ENCODE measurements around the gene NAPSA. TPM values are rescaled to one million over a fixed set of nuclear protein-coding genes. Genes with fewer than 3 reads are reported as not detected.

Gene NAPSA
- total and polyA plus RNA-seq, 10 of the 15 experiments (the other 5 are each of a cell fraction or from before 2014, with no cell fraction given), result 6.7 to 45.4 (median 17.1) TPM

GRCh38 chr19:50399368-50399745 lies 33.9 kb upstream of the NAPSA start:
- DNase-seq (ENCODE audit: low read depth, low spot score) (no peak), FAIRE-seq (no peak), ATAC-seq (no peak)
- 99% methylated on average over 10 of the region's 10 CpGs for WGBS (ENCODE audit: insufficient coverage, insufficient replicate concordance, low lambda C conversion rate, missing lambda C conversion rate)
- no peak overlapping the region for H3K9ac ChIP-seq (ENCODE audit: control insufficient read depth, insufficient read depth, low read length)
- no peaks in the 10 kb centered on the region for H3K27me3 ChIP-seq (replicated peaks in 1 of 2; ENCODE audit: control insufficient read depth in 2 of 2, insufficient read depth in 2 of 2, low read length in 1 of 2)
- in situ Hi-C loops (cut with MboI), result no loop called here
- no peaks in the 10 kb centered on the region; the same call in 1 of the 2 replicates for H3K79me2 ChIP-seq (ENCODE audit: control insufficient read depth, insufficient read depth, low read length)
- intact Hi-C loops (cut with micrococcal nuclease; ENCODE audit: unreplicated experiment), result no loop called here
- ChIA-PET POLR2A (interaction anchor here (0.6 kb wide), 1 partner anchor 410 kb away, joined by 3 read pairs; no protein-coding TSS in a partner anchor), SMC1A (ENCODE audit: uncharacterized antibody, unreplicated experiment) (interaction anchor here (0.9 kb wide), 1 partner anchor 30 kb away, joined by 3 read pairs; no protein-coding TSS in a partner anchor), CTCF (no interaction called here), RAD21 (ENCODE audit: unreplicated experiment) (interaction anchor here (0.9 kb wide), 1 partner anchor 14 kb away, joined by 5 read pairs; no protein-coding TSS in a partner anchor)
- no peak for TF ChIP-seq NFYA (IDR thresholded peaks at IDR 0.05; ENCODE audit: borderline replicate concordance, low read depth, low read length)
- TF ChIP-seq ZNF274 (IDR thresholded peaks at IDR 0.05; ENCODE audit: insufficient read depth, insufficient read length), result no peak
- no peak for TF ChIP-seq LARP7 (IDR thresholded peaks at IDR 0.05)
- TF ChIP-seq SMAD5 (IDR thresholded peaks at IDR 0.05; ENCODE audit: low read depth), result no peak
- TF ChIP-seq IRF3 (IDR thresholded peaks at IDR 0.05), result no peak
- TF ChIP-seq YY1 (IDR thresholded peaks at IDR 0.05; ENCODE audit: low read depth, low read length), result no peak
- TF ChIP-seq KAT2A (conservative IDR thresholded peaks at IDR 0.05; ENCODE audit: control insufficient read depth, low read depth, low read length), result no peak
- TF ChIP-seq MXI1 (IDR thresholded peaks at IDR 0.05; ENCODE audit: low read depth, low read length), result no peak
- TF ChIP-seq SPI1 (IDR thresholded peaks at IDR 0.05; ENCODE audit: borderline replicate concordance, insufficient read depth, low read depth, low read length), result no peak
- TF ChIP-seq RELA (IDR thresholded peaks at IDR 0.05; ENCODE audit: borderline replicate concordance, partially characterized antibody), result no peak
- no peak for TF ChIP-seq REST (IDR thresholded peaks at IDR 0.05; ENCODE audit: low read depth, low read length)
- no peak for TF ChIP-seq EED (IDR thresholded peaks at IDR 0.05; ENCODE audit: low read depth)
- no peak for TF ChIP-seq ELK1 (IDR thresholded peaks at IDR 0.05; ENCODE audit: low read depth, low read length)
- no peak for TF ChIP-seq NFIC (IDR thresholded peaks at IDR 0.05; ENCODE audit: low read depth, low read length)
- no peak for TF ChIP-seq STAT3 (IDR thresholded peaks at IDR 0.05; ENCODE audit: low read depth, low read length)
- TF ChIP-seq EZH2 (IDR thresholded peaks at IDR 0.05; ENCODE audit: borderline replicate concordance, control insufficient read depth, low read depth, low read length), result no peak
- no peak for TF ChIP-seq POLR2AphosphoS2 (IDR thresholded peaks at IDR 0.05; ENCODE audit: low read depth, low read length)
- TF ChIP-seq SMC3 (IDR thresholded peaks at IDR 0.05; ENCODE audit: borderline replicate concordance, low read length), result no peak
- no peak for TF ChIP-seq JUNB (IDR thresholded peaks at IDR 0.05)
- H4K20me1 ChIP-seq (ENCODE audit: control insufficient read depth, insufficient read depth), result no peaks in the 10 kb centered on the region
- H3K36me3 ChIP-seq (ENCODE audit: control insufficient read depth in 2 of 2, insufficient read depth in 2 of 2, low read length in 1 of 2), result peaks cover 0 to 34% of the 10 kb centered on the region in 2 experiments; a peak in 2 of 4 replicates
- no peak overlapping the region for H3K4me3 ChIP-seq
- BruUV-seq (replicated peaks), result no TSS peak
- H3K4me2 ChIP-seq (ENCODE audit: control insufficient read depth, insufficient read depth), result no peak overlapping the region
- no peak overlapping the region for H2AFZ ChIP-seq (ENCODE audit: control insufficient read depth, low read depth, low read length)
- H3K27ac ChIP-seq (ENCODE audit: control insufficient read depth, insufficient read depth), result no peak overlapping the region
- no peaks in the 10 kb centered on the region for H3K9me3 ChIP-seq (replicated peaks; ENCODE audit: control insufficient read depth, insufficient read depth, low read length)
- no peaks in the 10 kb centered on the region for H3K4me1 ChIP-seq (ENCODE audit: control insufficient read depth, insufficient read depth, low read length)

Data from GM12878 (cell line).